ENCODE data around the gene CYSRT1. TPM values are rescaled to one million over a fixed set of nuclear protein-coding genes. Genes with fewer than 3 reads are reported as not detected.
"Not testable (repeated sequence)": the region's sequence is repeated elsewhere in the genome, so short reads cannot be mapped to it uniquely, and the experiment has no call there.

CYSRT1 gene
- polyA plus RNA-seq, 1 experiment, result 0.74 TPM

GRCh38 chr9:137256856-137257255, 31.9 kb downstream of the CYSRT1 start:
- DNase-seq (ENCODE audit: low read depth), result no peak
- ChIA-PET CTCF (interaction anchor here (1.1 kb wide), 1 partner anchor 20 kb away, joined by 5 read pairs; no protein-coding TSS in a partner anchor), POLR2A (no interaction called here)
- H3K36me3 ChIP-seq (ENCODE audit: control insufficient read depth, insufficient read depth, low read length), result peaks cover 5% of the 10 kb centered on the region
- H3K4me3 ChIP-seq (ENCODE audit: low read depth, low read length), result no peak overlapping the region
- H3K27me3 ChIP-seq (ENCODE audit: control insufficient read depth, insufficient read depth, low read length), result no peaks in the 10 kb centered on the region
- TF ChIP-seq CTCF (IDR thresholded peaks at IDR 0.05; ENCODE audit: insufficient read depth, low read depth, low read length), result no peak

GRCh38 chr9:137262173-137262908, 37.4 kb downstream of the CYSRT1 start:
- H3K36me3 ChIP-seq (ENCODE audit: control insufficient read depth, insufficient read depth, low read length), result peaks cover 24% of the 10 kb centered on the region
- H3K27me3 ChIP-seq (ENCODE audit: control insufficient read depth, insufficient read depth, low read length); POLR2A ChIA-PET; H3K4me3 ChIP-seq (ENCODE audit: low read depth, low read length); DNase-seq (ENCODE audit: low read depth): not testable (repeated sequence)
- CTCF ChIA-PET, result interaction anchor here (1.1 to 1.9 kb wide), 5 partner anchors 11 to 26 kb away, joined by 3 to 6 read pairs (median 3); partner anchors contain the start of gene TUBB4B
- TF ChIP-seq CTCF (IDR thresholded peaks at IDR 0.05; ENCODE audit: insufficient read depth, low read depth, low read length), result peak; percentile 55

GRCh38 chr9:137262909-137263285, 37.9 kb downstream of the CYSRT1 start:
- CTCF ChIA-PET, result interaction anchor here (1.1 to 1.2 kb wide), 2 partner anchors 22 to 26 kb away, joined by 3 to 4 read pairs; partner anchors contain the start of gene TUBB4B
- Histone ChIP-seq H3K36me3 (ENCODE audit: control insufficient read depth, insufficient read depth, low read length) (peaks cover 25% of the 10 kb centered on the region), H3K4me3 (ENCODE audit: low read depth, low read length) (no peak overlapping the region), H3K27me3 (ENCODE audit: control insufficient read depth, insufficient read depth, low read length) (no peaks in the 10 kb centered on the region)
- DNase-seq (ENCODE audit: low read depth), result no peak
- no peak for TF ChIP-seq CTCF (IDR thresholded peaks at IDR 0.05; ENCODE audit: insufficient read depth, low read depth, low read length)
- POLR2A ChIA-PET, result no interaction called here

- no peak for DNase-seq (ENCODE audit: low read depth)
- TF ChIP-seq CTCF (IDR thresholded peaks at IDR 0.05; ENCODE audit: insufficient read depth, low read depth, low read length), result no peak
- H3K27me3 ChIP-seq (ENCODE audit: control insufficient read depth, insufficient read depth, low read length), result no peaks in the 10 kb centered on the region
- POLR2A ChIA-PET, result no interaction called here
- peaks cover 25% of the 10 kb centered on the region for H3K36me3 ChIP-seq (ENCODE audit: control insufficient read depth, insufficient read depth, low read length)
- CTCF ChIA-PET, result no interaction called here
- no peak overlapping the region for H3K4me3 ChIP-seq (ENCODE audit: low read depth, low read length)
Observed at GRCh38 chr9:137263506-137263905, 38.5 kb downstream of the CYSRT1 start.

- ChIA-PET CTCF (interaction anchor here (3.1 kb wide), 1 partner anchor 27 kb away, joined by 9 read pairs; no protein-coding TSS in a partner anchor), POLR2A (no interaction called here)
- DNase-seq (ENCODE audit: low read depth), result no peak
- Histone ChIP-seq H3K27me3 (ENCODE audit: control insufficient read depth, insufficient read depth, low read length) (no peaks in the 10 kb centered on the region), H3K4me3 (ENCODE audit: low read depth, low read length) (no peak overlapping the region), H3K36me3 (ENCODE audit: control insufficient read depth, insufficient read depth, low read length) (peaks cover 27% of the 10 kb centered on the region)
- no peak for TF ChIP-seq CTCF (IDR thresholded peaks at IDR 0.05; ENCODE audit: insufficient read depth, low read depth, low read length)
Observed at GRCh38 chr9:137264067-137264466, 39.1 kb downstream of the CYSRT1 start.

Data from BJ (cell line).